ENCODE data around the gene SLC13A2. TPM values are rescaled to one million over a fixed set of nuclear protein-coding genes. Genes with fewer than 3 reads are reported as not detected.
"Not testable (repeated sequence)": the region's sequence is repeated elsewhere in the genome, so short reads cannot be mapped to it uniquely, and the experiment has no call there.

SLC13A2 gene
- total and polyA plus RNA-seq, 10 donors, result 0.03 TPM; not detected in 9

- intact Hi-C loops (cut with DNase I; ENCODE audit: low total_unique reads), result no loop called here
- Histone ChIP-seq H3K36me3 (no peaks in the 10 kb centered on the region), H3K27ac (no peak overlapping the region), H3K4me1 (peaks cover 0 to 9% (median 2%) of the 10 kb centered on the region in 6 donors), H3K27me3 (replicated peaks in 1 of 7) (peaks cover 0 to 4% (median 0%) of the 10 kb centered on the region in 7 donors), H3K4me3 (no peak overlapping the region), H3K9me3 (no peaks in the 10 kb centered on the region)
- TF ChIP-seq POLR2A (IDR thresholded peaks at IDR 0.05), result no peak
- TF ChIP-seq, protein P1, sequence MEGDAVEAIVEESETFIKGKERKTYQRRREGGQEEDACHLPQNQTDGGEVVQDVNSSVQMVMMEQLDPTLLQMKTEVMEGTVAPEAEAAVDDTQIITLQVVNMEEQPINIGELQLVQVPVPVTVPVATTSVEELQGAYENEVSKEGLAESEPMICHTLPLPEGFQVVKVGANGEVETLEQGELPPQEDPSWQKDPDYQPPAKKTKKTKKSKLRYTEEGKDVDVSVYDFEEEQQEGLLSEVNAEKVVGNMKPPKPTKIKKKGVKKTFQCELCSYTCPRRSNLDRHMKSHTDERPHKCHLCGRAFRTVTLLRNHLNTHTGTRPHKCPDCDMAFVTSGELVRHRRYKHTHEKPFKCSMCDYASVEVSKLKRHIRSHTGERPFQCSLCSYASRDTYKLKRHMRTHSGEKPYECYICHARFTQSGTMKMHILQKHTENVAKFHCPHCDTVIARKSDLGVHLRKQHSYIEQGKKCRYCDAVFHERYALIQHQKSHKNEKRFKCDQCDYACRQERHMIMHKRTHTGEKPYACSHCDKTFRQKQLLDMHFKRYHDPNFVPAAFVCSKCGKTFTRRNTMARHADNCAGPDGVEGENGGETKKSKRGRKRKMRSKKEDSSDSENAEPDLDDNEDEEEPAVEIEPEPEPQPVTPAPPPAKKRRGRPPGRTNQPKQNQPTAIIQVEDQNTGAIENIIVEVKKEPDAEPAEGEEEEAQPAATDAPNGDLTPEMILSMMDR (IDR thresholded peaks at IDR 0.05 in 8 of 11, conservative IDR thresholded peaks at IDR 0.05 in 3 of 11), result no peak
- no peak for TF ChIP-seq POLR2AphosphoS5 (IDR thresholded peaks at IDR 0.05)
- 71 to 87% (median 77%) methylated on average over 7 of the region's 7 CpGs for WGBS, 5 donors
- DNase-seq, result no peak
Observed at GRCh38 chr17:28518578-28518977, 45.1 kb downstream of the SLC13A2 start.

DNA sequence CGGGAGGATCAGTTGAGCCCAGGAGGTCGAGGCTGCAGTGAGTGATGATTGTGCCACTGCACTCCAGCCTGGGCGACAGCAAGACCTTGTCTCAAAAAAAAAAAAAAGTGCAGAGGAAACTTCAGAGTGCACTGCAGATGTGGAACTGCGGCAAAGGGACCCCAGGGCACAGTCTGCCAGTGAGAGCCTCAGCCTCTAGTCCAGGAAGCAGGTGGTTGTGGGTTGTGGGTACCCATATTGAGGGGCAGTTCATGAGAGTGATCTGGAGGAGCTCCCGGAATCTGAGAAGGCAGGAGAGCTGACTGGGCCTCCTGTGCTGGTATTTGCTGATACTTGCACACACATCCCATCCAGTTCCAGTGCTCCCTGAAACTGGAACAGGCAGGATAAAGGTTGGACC lies 45.8 kb downstream of the SLC13A2 start:
- peaks cover 0 to 9% (median 2%) of the 10 kb centered on the region in 6 donors for H3K4me1 ChIP-seq
- 22 to 39% (median 25%) methylated on average over 5 of the region's 5 CpGs for WGBS, 5 donors
- H3K27ac ChIP-seq, result no peak overlapping the region
- no peaks in the 10 kb centered on the region for H3K27me3 ChIP-seq (replicated peaks in 1 of 7)
- TF ChIP-seq POLR2A (IDR thresholded peaks at IDR 0.05) (no peak), POLR2AphosphoS5 (IDR thresholded peaks at IDR 0.05) (no peak)
- TF ChIP-seq, protein P1 (IDR thresholded peaks at IDR 0.05 in 8 of 11, conservative IDR thresholded peaks at IDR 0.05 in 3 of 11), result no peak
- no peak overlapping the region for H3K4me3 ChIP-seq
- intact Hi-C loops (cut with DNase I; ENCODE audit: low total_unique reads), result no loop called here
- H3K9me3 ChIP-seq, result no peaks in the 10 kb centered on the region
- H3K36me3 ChIP-seq, result no peaks in the 10 kb centered on the region
- DNase-seq, result no peak

GRCh38 chr17:28520687-28521086 lies 47.2 kb downstream of the SLC13A2 start:
- H3K36me3 ChIP-seq, result no peaks in the 10 kb centered on the region
- no peak for TF ChIP-seq POLR2AphosphoS5 (IDR thresholded peaks at IDR 0.05)
- H3K4me3 ChIP-seq, result no peak overlapping the region
- 70 to 89% (median 79%) methylated on average over 4 to 6 of the region's 6 CpGs for WGBS, 5 donors
- H3K27me3 ChIP-seq (replicated peaks in 1 of 7), result no peaks in the 10 kb centered on the region
- H3K9me3 ChIP-seq, result no peaks in the 10 kb centered on the region
- no peak for DNase-seq
- intact Hi-C loops (cut with DNase I; ENCODE audit: low total_unique reads), result no loop called here
- peaks cover 0 to 9% (median 2%) of the 10 kb centered on the region in 6 donors for H3K4me1 ChIP-seq
- no peak overlapping the region for H3K27ac ChIP-seq

DNA sequence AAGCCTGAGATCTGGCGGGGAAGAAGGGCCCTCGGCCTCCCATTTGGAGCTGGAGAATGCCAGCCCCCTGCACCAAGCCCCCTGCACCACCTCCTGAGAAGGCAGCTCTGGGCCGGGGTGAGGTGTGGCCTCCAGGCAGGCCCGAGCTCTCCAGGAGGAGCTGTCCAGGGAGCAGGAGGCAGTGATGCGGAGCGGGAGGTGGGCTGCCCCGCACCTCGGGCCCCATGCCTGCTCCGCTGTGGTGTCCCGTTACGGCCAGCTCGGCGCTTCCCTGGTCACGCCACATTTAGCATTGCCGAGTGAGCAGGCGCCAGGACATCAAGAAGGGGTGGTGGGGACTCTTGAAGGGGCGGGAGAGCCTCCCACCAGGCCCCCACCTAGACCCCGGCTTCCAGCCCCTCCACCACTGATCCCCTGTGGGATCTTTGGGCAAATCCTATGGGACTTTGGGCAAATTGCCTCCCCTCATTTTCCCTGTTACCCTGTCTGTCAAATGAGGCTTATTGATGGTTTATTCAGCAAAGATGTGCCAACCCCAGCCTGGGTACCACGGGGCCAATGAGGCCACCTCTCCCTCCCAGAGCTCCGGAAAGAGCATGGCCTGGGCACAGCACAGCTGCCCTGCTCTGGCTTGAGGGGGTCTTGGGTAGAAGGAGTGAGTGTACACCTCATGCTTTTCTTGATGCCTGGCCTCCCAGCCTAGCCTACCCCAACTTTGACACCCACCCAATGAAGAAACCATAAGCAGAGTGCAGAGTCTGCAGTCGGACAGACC lies 48.1 kb downstream of the SLC13A2 start:
- Histone ChIP-seq H3K27me3 (replicated peaks in 1 of 7) (no peaks in the 10 kb centered on the region), H3K9me3 (no peaks in the 10 kb centered on the region), H3K4me3 (no peak overlapping the region), H3K36me3 (no peaks in the 10 kb centered on the region), H3K4me1 (peaks cover 0 to 9% (median 2%) of the 10 kb centered on the region in 6 donors), H3K27ac (no peak overlapping the region)
- intact Hi-C loops (cut with DNase I; ENCODE audit: low total_unique reads), result no loop called here
- WGBS, 5 donors, result 83 to 94% (median 88%) methylated on average over 14 to 21 of the region's 21 CpGs
- TF ChIP-seq POLR2A (IDR thresholded peaks at IDR 0.05), result no peak
- TF ChIP-seq POLR2AphosphoS5 (IDR thresholded peaks at IDR 0.05), result no peak
- TF ChIP-seq, protein P1 (IDR thresholded peaks at IDR 0.05 in 8 of 11, conservative IDR thresholded peaks at IDR 0.05 in 3 of 11), result no peak
- DNase-seq, result no peak

DNA sequence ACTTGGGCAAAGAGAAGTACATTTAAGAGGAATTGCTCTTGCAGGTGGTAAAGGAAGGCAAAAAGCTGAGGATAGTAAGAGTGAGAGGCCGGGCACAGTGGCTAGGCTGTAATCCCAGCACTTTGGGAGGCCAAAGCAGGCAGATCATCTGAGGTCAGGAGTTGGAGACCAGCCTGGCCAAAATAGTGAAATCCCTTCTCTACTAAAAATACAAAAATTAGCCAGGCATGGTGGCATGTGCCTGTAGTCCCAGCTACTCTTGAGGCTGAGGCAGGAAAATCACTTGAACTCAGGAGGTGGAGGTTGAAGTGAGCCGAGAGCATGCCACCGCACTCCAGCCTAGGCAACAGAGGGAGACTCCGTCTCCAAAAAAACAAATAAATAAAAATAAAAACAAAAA lies 48.8 kb downstream of the SLC13A2 start:
- H3K9me3 ChIP-seq; H3K27ac ChIP-seq; H3K4me1 ChIP-seq; DNase-seq; H3K36me3 ChIP-seq; intact Hi-C loops (cut with DNase I; ENCODE audit: low total_unique reads); H3K27me3 ChIP-seq (replicated peaks in 1 of 7); H3K4me3 ChIP-seq: not testable (repeated sequence)
- WGBS, 5 donors, result 90 to 94% (median 93%) methylated on average over 4 of the region's 4 CpGs

All from spleen (tissue), 11 donors.